Body of pancreas (tissue), 4 donors: ENCODE data around the gene VKORC1L1. TPM values are rescaled to one million over a fixed set of nuclear protein-coding genes. Genes with fewer than 3 reads are reported as not detected.
"Not testable (repeated sequence)": the region's sequence is repeated elsewhere in the genome, so short reads cannot be mapped to it uniquely, and the experiment has no call there.

Experiments
- ATAC-seq: fragments of 150-250 bp; one replicate; pipeline ENCODE4 v1.9.1; 2016
- DNase-seq, 4 donors: peaks; one replicate each; pipeline ENCODE4 v3.0.0-alpha.2; 2019
- H3K27ac ChIP-seq, 4 donors: fragments of 200-600 bp; sonication (generic); 1 replicate in 3 of 4; 2 replicates in 1 of 4; pipeline versions ENCODE4 v1.5.1 to v1.6.1; 2016 to 2019; ENCODE audit warnings: mild to moderate bottlenecking in 1 of 4, mixed read lengths in 1 of 4, moderate library complexity in 1 of 4
- H3K27me3 ChIP-seq, 2 donors: fragments of 200-600 bp; sonication (generic); one replicate each; pipeline ENCODE4 v1.6.0; 2016; ENCODE audit warnings: mild to moderate bottlenecking in 1 of 2
- H3K36me3 ChIP-seq, 2 donors: fragments of 200-600 bp; sonication (generic); replicated peaks in 1 of 2; 2 replicates each; pipeline ENCODE4 v1.5.1; 2016; ENCODE audit warnings: low read depth in 2 of 2; ENCODE audit not compliant: insufficient read depth in 1 of 2
- H3K4me1 ChIP-seq: fragments of 200-600 bp; sonication (generic); one replicate; pipeline ENCODE4 v1.6.0; 2016
- H3K4me3 ChIP-seq, 2 donors: fragments of 200-600 bp; sonication (generic); 1 replicate in 1 of 2; 2 replicates in 1 of 2; pipeline ENCODE4 v1.5.1; 2016 to 2019
- H3K9me3 ChIP-seq, 3 donors: fragments of 200-600 bp; sonication (generic); 1 replicate in 2 of 3; 2 replicates in 1 of 3; pipeline ENCODE4 v1.5.1; 2016
- CTCF ChIP-seq, 7 experiments: fragments of 450-650 bp in 4 of 7; fragments of 200-600 bp in 3 of 7; sonication (generic) in 3 of 7; IDR thresholded peaks; one replicate each; pipeline ENCODE4 v1.5.1; 2016 to 2019; ENCODE audit warnings: antibody characterized with exemption in 7 of 7
- POLR2A ChIP-seq, 3 donors: fragments of 450-650 bp; IDR thresholded peaks; one replicate each; pipeline ENCODE4 v1.6.1; 2016; ENCODE audit warnings: antibody characterized with exemption in 3 of 3, mild to moderate bottlenecking in 2 of 3
- WGBS, 2 donors: methylation state at CpG; one replicate each; pipeline ENCODE4 v1.1.5; 2017; 5-methylcytosine and 5-hydroxymethylcytosine counted together
- intact Hi-C: fragments of 100-400 bp; cut with DNase I; formaldehyde crosslinking; loops from one replicate; pipeline ENCODE4 v1.15.1; 2023
- total RNA-seq, 2 donors: library from RNA; depleted of rRNA; stranded (reverse); fragments of >200 nt; gene quantifications; one replicate each; pipeline ENCODE4 v1.1.0, GENCODE V29; 2016

VKORC1L1 gene
- total RNA-seq, 2 donors from 2014 or later, result 9.9 to 18.8 TPM

DNA sequence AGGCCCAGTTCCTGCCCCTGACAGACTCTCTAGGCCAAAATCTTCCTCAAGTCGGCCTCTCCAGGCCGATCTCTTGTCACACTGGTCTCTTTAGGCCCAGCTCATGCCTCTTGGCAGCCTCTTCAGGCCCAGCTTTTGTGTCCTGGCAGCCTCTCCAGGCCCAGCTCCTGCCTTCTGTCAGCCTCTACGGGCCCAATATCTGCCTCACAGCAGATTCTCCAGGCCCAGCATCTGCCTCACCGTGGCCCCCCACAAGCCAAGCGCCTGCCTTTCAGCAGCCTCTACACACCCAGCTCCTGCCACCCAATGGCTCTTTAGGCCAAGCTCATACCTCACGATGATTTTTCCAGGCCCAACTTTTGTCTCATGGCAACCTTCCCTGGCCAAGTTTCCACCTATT is 33.0 kb upstream of the VKORC1L1 start:
- Histone ChIP-seq H3K27ac (no peak overlapping the region), H3K9me3 (no peaks in the 10 kb centered on the region), H3K4me1 (no peaks in the 10 kb centered on the region), H3K4me3 (no peak overlapping the region), H3K27me3 (no peaks in the 10 kb centered on the region), H3K36me3 (no peaks in the 10 kb centered on the region)
- DNase-seq (no peak), ATAC-seq (no peak)
- TF ChIP-seq POLR2A (IDR thresholded peaks at IDR 0.05) (no peak), CTCF (IDR thresholded peaks at IDR 0.05) (no peak)
- intact Hi-C loops, result no loop called here
- 91 to 92% methylated on average over 6 of the region's 6 CpGs for WGBS, 2 donors

DNA sequence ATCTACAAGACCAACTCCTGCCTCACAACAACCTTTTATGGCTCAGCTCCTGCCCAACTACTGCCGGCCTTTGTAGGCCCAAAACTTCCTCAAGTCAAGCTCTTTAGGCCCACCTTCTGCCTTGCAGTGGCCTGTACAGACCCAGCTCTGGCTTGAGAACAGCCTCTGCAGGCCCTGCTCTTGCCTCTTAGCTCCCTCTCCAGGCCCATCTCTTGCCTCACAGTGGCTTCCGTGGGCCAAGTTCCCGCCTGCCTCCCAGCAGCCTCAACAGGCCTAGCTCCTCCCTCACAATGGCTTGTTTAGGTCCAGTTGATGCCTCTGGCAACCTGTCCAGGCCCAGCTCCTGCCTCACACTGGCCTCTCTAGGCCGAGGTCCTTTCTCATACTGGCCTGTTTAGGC is 32.4 kb upstream of the VKORC1L1 start:
- ATAC-seq (no peak), DNase-seq (peak in 1 of 4 donors; percentile 65)
- H3K27ac ChIP-seq, result no peak overlapping the region
- TF ChIP-seq CTCF (IDR thresholded peaks at IDR 0.05) (peak in 1 of 7 experiments; percentile 65), POLR2A (IDR thresholded peaks at IDR 0.05) (no peak)
- no peaks in the 10 kb centered on the region for H3K36me3 ChIP-seq
- 92 to 98% methylated on average over 3 to 4 of the region's 4 CpGs for WGBS, 2 donors
- no peak overlapping the region for H3K4me3 ChIP-seq
- intact Hi-C loops, result no loop called here
- no peaks in the 10 kb centered on the region for H3K27me3 ChIP-seq
- H3K9me3 ChIP-seq, result no peaks in the 10 kb centered on the region
- no peaks in the 10 kb centered on the region for H3K4me1 ChIP-seq

DNA sequence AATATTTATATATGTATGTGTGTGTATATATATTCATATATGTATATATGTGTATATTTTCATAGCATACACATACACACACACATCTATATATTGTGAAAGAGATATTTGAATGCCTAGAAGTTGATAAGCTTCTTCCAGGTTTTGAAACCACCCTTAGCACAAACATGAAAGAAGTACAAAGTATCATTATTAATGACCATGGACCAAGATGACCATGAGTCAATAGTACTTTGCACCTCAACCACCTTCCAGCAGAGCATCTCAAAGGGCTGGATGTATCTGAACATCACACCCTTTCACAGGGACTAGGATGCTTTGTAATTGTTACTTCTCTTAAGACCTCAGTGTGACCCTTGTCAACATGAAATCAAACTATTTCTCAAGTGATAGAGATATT is 29.3 kb upstream of the VKORC1L1 start:
- not testable (repeated sequence) for H3K9me3 ChIP-seq, ATAC-seq

DNA sequence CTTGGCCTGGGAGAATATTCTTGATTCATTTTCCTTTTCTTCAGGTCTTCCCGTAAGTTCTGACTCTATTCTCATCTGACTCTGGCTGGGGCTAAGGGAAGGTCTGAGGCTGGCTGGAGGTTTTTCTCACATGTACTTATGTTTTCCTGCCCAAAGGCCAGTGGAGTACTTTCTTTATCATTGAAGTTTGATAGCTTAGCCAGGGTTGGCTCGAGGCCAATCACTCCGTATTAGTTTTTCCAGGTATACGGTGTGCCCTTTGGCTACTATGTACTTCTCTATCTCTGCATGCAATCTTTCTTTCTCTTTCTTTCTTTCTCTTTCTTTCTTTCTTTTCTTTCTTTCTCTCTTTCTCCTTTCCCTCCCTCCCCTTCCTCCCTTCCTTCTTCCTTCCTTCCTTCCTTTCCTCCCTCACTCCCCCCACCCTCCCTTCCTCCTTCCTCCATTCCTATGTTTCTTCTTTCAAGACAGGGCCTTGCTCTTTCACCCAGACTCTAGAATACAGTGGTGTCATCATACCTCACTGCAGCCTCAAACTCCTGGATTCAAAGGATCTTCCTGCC is 26.8 kb upstream of the VKORC1L1 start:
- WGBS, 2 donors, result 19 to 23% methylated on average over 4 of the region's 4 CpGs
- Histone ChIP-seq H3K9me3 (no peaks in the 10 kb centered on the region), H3K27ac (no peak overlapping the region), H3K27me3 (no peaks in the 10 kb centered on the region), H3K36me3 (no peaks in the 10 kb centered on the region), H3K4me1 (peaks cover 9% of the 10 kb centered on the region), H3K4me3 (no peak overlapping the region)
- intact Hi-C loops, result no loop called here
- DNase-seq (peak; percentile 50 to 70 (median 54)), ATAC-seq (peak; percentile 47)
- TF ChIP-seq POLR2A (IDR thresholded peaks at IDR 0.05) (no peak), CTCF (IDR thresholded peaks at IDR 0.05) (no peak)

More for the DNA sequence above, 29.3 kb upstream of the VKORC1L1 start:
- intact Hi-C loops, H3K36me3 ChIP-seq, H3K4me1 ChIP-seq, H3K27ac ChIP-seq, H3K27me3 ChIP-seq, H3K4me3 ChIP-seq, DNase-seq: not testable (repeated sequence)

DNA sequence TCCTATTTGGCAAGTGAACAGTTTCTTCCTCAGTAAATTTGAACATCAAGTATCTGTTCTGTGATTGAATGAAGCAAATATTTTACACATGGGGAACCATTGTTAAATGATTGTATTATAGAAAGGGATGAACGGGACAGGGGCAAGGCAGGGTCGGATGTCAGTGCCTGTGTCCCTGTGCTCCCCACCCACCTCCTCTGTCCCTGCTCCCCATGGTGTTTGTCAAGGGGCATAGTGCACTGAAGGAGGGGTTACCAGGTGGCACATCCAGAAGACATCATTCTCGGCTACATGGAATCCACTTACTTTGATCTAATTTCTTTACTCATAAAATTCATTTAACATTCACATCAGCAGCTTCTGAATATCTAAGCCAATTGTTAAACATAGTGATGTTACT is 19.4 kb upstream of the VKORC1L1 start:
- H3K27ac ChIP-seq, H3K4me3 ChIP-seq, ATAC-seq, H3K4me1 ChIP-seq, DNase-seq, H3K9me3 ChIP-seq, H3K36me3 ChIP-seq, intact Hi-C loops, H3K27me3 ChIP-seq: not testable (repeated sequence)
- WGBS, 2 donors, result 83 to 97% methylated on average over 3 of the region's 3 CpGs

DNA sequence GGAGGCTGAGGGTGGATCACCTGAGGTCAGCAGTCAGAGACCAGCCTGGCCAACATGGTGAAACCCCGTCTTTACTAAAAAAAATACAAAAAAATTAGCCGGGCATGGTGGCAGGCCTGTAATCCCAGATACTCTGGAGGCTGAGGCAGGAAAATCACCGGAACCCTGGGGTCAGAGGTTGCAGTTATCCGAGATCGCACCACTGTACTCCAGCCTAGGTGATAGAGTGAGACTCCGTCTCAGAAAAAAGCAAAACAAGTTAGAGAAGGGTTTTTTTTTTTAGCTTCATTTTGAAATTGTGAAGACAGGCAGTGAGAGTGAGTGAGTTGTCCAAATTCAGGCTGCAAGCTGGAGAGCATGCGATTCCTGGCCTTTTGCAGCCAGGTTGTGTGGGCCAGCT is 19.0 kb upstream of the VKORC1L1 start:
- intact Hi-C loops, ATAC-seq: not testable (repeated sequence)
- WGBS, 2 donors, result 82 to 83% methylated on average over 7 of the region's 7 CpGs

DNA sequence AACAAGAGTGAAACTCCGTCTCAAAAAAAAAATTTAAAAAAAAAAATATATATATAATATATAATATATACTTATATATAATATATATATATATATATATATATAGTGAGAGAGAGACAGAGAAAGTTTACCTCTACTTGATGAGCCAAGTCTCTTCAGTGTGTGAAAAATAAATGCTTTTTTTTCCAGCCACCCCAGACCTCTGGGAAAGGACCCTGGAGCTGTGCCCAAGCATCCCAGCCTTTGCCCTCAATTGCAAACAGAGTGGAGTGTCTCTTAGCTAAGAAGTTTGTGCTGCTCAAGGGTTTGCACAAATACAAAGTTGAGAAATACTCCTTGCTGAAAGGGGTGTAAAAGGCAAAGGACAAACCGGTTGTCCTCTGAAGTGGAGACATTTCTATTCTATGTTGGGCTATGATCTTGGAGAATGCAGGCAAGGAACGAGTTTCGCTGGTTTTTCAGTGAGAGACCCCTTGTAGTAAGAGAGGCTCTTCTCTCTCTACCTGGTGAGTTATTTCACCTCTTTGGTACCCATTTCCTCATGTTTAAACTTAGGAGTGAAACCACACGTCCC is 15.5 kb upstream of the VKORC1L1 start:
- H3K9me3 ChIP-seq, ATAC-seq, H3K27me3 ChIP-seq, intact Hi-C loops, H3K36me3 ChIP-seq, H3K4me3 ChIP-seq, H3K27ac ChIP-seq, H3K4me1 ChIP-seq: not testable (repeated sequence)
- DNase-seq, result peak in 1 of 4 donors; percentile 13
- WGBS, 2 donors, result 71 to 74% methylated on average over 3 to 4 of the region's 5 CpGs

More for the DNA sequence above, 19.0 kb upstream of the VKORC1L1 start:
- not testable (repeated sequence) for H3K4me3 ChIP-seq, H3K36me3 ChIP-seq, H3K9me3 ChIP-seq, DNase-seq, H3K4me1 ChIP-seq, H3K27ac ChIP-seq, H3K27me3 ChIP-seq

DNA sequence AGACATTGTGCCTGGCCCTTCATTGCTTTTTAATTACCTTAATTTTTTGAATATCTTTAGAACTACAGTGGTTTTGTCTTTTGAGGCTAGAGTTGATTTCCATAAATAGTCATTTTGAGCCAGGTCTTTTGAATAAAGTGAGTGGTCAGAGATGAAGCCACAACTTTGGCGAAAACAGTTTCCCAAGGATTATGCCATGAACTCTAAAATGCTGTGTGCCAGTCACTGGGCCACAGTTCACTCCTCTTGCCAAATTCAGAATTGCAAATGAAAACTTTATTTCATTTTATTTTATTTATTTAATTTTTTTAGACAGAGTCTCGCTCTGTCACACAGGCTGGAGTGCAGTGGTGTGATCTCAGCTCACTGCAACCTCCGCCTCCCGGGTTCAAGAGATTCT is 14.2 kb upstream of the VKORC1L1 start:
- DNase-seq, H3K4me3 ChIP-seq, H3K36me3 ChIP-seq, H3K4me1 ChIP-seq, H3K9me3 ChIP-seq, intact Hi-C loops, H3K27ac ChIP-seq, H3K27me3 ChIP-seq, ATAC-seq: not testable (repeated sequence)
- 94 to 99% methylated on average over 4 of the region's 4 CpGs for WGBS, 2 donors

GRCh38 chr7:65866244-65866643 is 6.6 kb upstream of the VKORC1L1 start:
- DNase-seq, H3K27me3 ChIP-seq, ATAC-seq, H3K36me3 ChIP-seq, H3K9me3 ChIP-seq, H3K4me3 ChIP-seq, H3K4me1 ChIP-seq, intact Hi-C loops, H3K27ac ChIP-seq: not testable (repeated sequence)
- WGBS, 2 donors, result 57 to 60% methylated on average over 3 of the region's 3 CpGs
